Right lobe of liver (tissue), 4 donors: ENCODE data around the gene FRG1.
"Not testable (repeated sequence)": the region's sequence is repeated elsewhere in the genome, so short reads cannot be mapped to it uniquely, and the experiment has no call there.

Experiments
- CTCF ChIP-seq, 4 donors: fragments of 200-600 bp in 3 of 4; fragments of 450-650 bp in 1 of 4; IDR thresholded peaks; one replicate each; pipeline versions ENCODE4 v1.5.1 to v1.8.0; 2016 to 2022; ENCODE audit warnings: antibody characterized with exemption in 4 of 4, mild to moderate bottlenecking in 2 of 4
- POLR2A ChIP-seq: fragments of 450-650 bp; IDR thresholded peaks from one replicate; pipeline ENCODE4 v1.6.1; 2017; ENCODE audit warnings: antibody characterized with exemption, mild to moderate bottlenecking
- donor health status: DM: no; HTN: no; CAD: no.
- donor health status: DM: no; HTN: no; CAD: no.
- donor health status: DM: no; HTN: yes; CAD: no.

GRCh38 chr4:189985651-189986243, 45.1 kb downstream of the FRG1 start:
- TF ChIP-seq CTCF (IDR thresholded peaks at IDR 0.05); POLR2A: not testable (repeated sequence)
